Smooth muscle cell (in vitro differentiated cells): ENCODE data around the gene TSHZ1. TPM values are rescaled to one million over a fixed set of nuclear protein-coding genes. Genes with fewer than 3 reads are reported as not detected.

ENCODE experiments used
- DNase-seq: peaks from one replicate; lab custom pipeline; 2025; ENCODE audit not compliant: unreplicated experiment; lab: John Stamatoyannopoulos, UW
- H2AFZ ChIP-seq: fragments of 200-600 bp; sonication (generic); 2 replicates; pipeline ENCODE4 v1.6.0; 2016; ENCODE audit warnings: antibody characterized with exemption, low read depth, mild to moderate bottlenecking
- H3F3A ChIP-seq: fragments of 200-600 bp; sonication (generic); 2 replicates; pipeline ENCODE4 v1.6.0; 2017; ENCODE audit warnings: antibody characterized with exemption, low read depth
- H3K27ac ChIP-seq: fragments of 200-600 bp; sonication (generic); 2 replicates; pipeline ENCODE4 v1.5.1; 2016; ENCODE audit warnings: low read depth, mild to moderate bottlenecking
- H3K27me3 ChIP-seq: fragments of 200-600 bp; sonication (generic); 2 replicates; pipeline ENCODE4 v1.6.1; 2016; ENCODE audit warnings: low read depth, mild to moderate bottlenecking
- H3K36me3 ChIP-seq: fragments of 200-600 bp; sonication (generic); 2 replicates; pipeline ENCODE4 v1.5.1; 2016; ENCODE audit warnings: low read depth
- H3K4me1 ChIP-seq: fragments of 200-600 bp; sonication (generic); 2 replicates; pipeline ENCODE4 v1.5.1; 2016; ENCODE audit warnings: low read depth
- H3K4me2 ChIP-seq: fragments of 200-600 bp; sonication (generic); 2 replicates; pipeline ENCODE4 v1.6.0; 2016; ENCODE audit warnings: mild to moderate bottlenecking
- H3K4me3 ChIP-seq: fragments of 200-600 bp; sonication (generic); 2 replicates; pipeline ENCODE4 v1.5.1; 2016; ENCODE audit warnings: mild to moderate bottlenecking
- H3K79me2 ChIP-seq: fragments of 200-600 bp; sonication (generic); 2 replicates; pipeline ENCODE4 v1.6.0; 2016; ENCODE audit warnings: low read depth, mild to moderate bottlenecking
- H3K9ac ChIP-seq: fragments of 200-600 bp; sonication (generic); 2 replicates; pipeline ENCODE4 v1.6.0; 2016; ENCODE audit warnings: low read depth
- H3K9me3 ChIP-seq: fragments of 200-600 bp; sonication (generic); replicated peaks from 2 replicates; pipeline ENCODE4 v1.5.1; 2016; ENCODE audit warnings: low read depth
- H4K20me1 ChIP-seq: fragments of 200-600 bp; sonication (generic); 2 replicates; pipeline ENCODE4 v1.6.0; 2016; ENCODE audit warnings: low read depth
- CTCF ChIP-seq: fragments of 200-600 bp; sonication (generic); IDR thresholded peaks from 2 replicates; pipeline ENCODE4 v1.5.1; 2017; ENCODE audit warnings: borderline replicate concordance, mild to moderate bottlenecking, antibody characterized with exemption; ENCODE audit not compliant: insufficient read depth, poor library complexity, severe bottlenecking
- WGBS: methylation state at CpG from one replicate; pipeline ENCODE4 v1.1.7; 2016; ENCODE audit warnings: low lambda C conversion rate; 5-methylcytosine and 5-hydroxymethylcytosine counted together
- polyA plus RNA-seq: library from polyadenylated mRNA; unstranded; fragments of >200 nt; fragmentation: Nextera tagmentation; extraction: Ambion mirVana; gene quantifications from 2 replicates; pipeline ENCODE4 v1.2.1, GENCODE V29; 2016
- total RNA-seq: library from RNA; depleted of rRNA; stranded (reverse); fragments of >200 nt; gene quantifications from 2 replicates; pipeline ENCODE4 v1.2.3, GENCODE V29; 2014

Gene TSHZ1
- total and polyA plus RNA-seq, 2 experiments from 2014 or later = 21.3 to 26.1 TPM

DNA sequence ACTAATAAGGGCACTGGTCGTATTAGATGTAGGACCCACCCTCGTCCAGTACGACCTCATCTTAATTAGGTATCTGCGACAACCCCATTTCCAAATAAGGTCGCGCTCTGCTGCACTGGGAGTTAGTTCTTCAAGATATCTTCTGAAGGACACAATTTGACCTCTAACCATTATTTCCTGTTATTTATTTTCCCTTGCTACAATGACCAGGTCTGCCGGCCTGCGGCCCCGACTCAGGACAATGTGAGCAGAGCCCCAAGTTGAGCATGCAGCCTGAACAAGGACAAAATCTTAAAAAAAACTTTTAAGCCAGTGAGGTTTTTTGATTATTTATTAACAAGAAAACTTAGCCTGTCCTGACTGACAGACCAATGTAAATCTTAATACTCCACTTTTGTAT is 109.3 kb downstream of the TSHZ1 start:
- Histone ChIP-seq H3K27ac (no peak overlapping the region), H3K79me2 (no peaks in the 10 kb centered on the region), H3K4me2 (no peak overlapping the region), H3K4me1 (no peaks in the 10 kb centered on the region), H3K9ac (no peak overlapping the region), H3K9me3 (no peaks in the 10 kb centered on the region), H2AFZ (no peak overlapping the region), H3F3A (no peaks in the 10 kb centered on the region), H4K20me1 (no peaks in the 10 kb centered on the region), H3K36me3 (no peaks in the 10 kb centered on the region), H3K27me3 (no peaks in the 10 kb centered on the region), H3K4me3 (no peak overlapping the region)
- WGBS = 94% methylated on average over 9 of the region's 9 CpGs
- no peak for DNase-seq
- no peak for TF ChIP-seq CTCF

- Histone ChIP-seq H3K27me3 (no peaks in the 10 kb centered on the region), H3K9ac (no peak overlapping the region), H3K4me2 (no peak overlapping the region), H3K4me1 (no peaks in the 10 kb centered on the region), H3K4me3 (no peak overlapping the region), H3K27ac (no peak overlapping the region), H3K9me3 (no peaks in the 10 kb centered on the region), H2AFZ (no peak overlapping the region), H3F3A (no peaks in the 10 kb centered on the region), H4K20me1 (no peaks in the 10 kb centered on the region), H3K36me3 (no peaks in the 10 kb centered on the region), H3K79me2 (no peaks in the 10 kb centered on the region)
- no peak for DNase-seq
- WGBS = 96% methylated on average over 9 of the region's 9 CpGs
- no peak for TF ChIP-seq CTCF
These were observed 109.9 kb downstream of the TSHZ1 start for GRCh38 chr18:75320506-75320905.

- no peak for DNase-seq
- no peaks in the 10 kb centered on the region for H3K4me1 ChIP-seq
- no peaks in the 10 kb centered on the region for H4K20me1 ChIP-seq
- H3K27ac ChIP-seq = no peak overlapping the region
- no peaks in the 10 kb centered on the region for H3K27me3 ChIP-seq
- H3K36me3 ChIP-seq = no peaks in the 10 kb centered on the region
- H3F3A ChIP-seq = no peaks in the 10 kb centered on the region
- TF ChIP-seq CTCF = no peak
- H3K79me2 ChIP-seq = no peaks in the 10 kb centered on the region
- no peak overlapping the region for H2AFZ ChIP-seq
- H3K9ac ChIP-seq = no peak overlapping the region
- no peak overlapping the region for H3K4me3 ChIP-seq
- H3K9me3 ChIP-seq = peaks cover 3% of the 10 kb centered on the region
- no peak overlapping the region for H3K4me2 ChIP-seq
- 82% methylated on average over 6 of the region's 6 CpGs for WGBS
These were observed 110.8 kb downstream of the TSHZ1 start for GRCh38 chr18:75321431-75321830.

GRCh38 chr18:75322206-75322605 is 111.6 kb downstream of the TSHZ1 start:
- no peaks in the 10 kb centered on the region for H3K36me3 ChIP-seq
- no peaks in the 10 kb centered on the region for H3K27me3 ChIP-seq
- no peak for TF ChIP-seq CTCF
- H4K20me1 ChIP-seq = no peaks in the 10 kb centered on the region
- no peaks in the 10 kb centered on the region for H3K79me2 ChIP-seq
- no peak overlapping the region for H3K9ac ChIP-seq
- peaks cover 3% of the 10 kb centered on the region for H3K9me3 ChIP-seq
- H2AFZ ChIP-seq = no peak overlapping the region
- no peaks in the 10 kb centered on the region for H3F3A ChIP-seq
- H3K4me1 ChIP-seq = no peaks in the 10 kb centered on the region
- H3K4me3 ChIP-seq = no peak overlapping the region
- H3K4me2 ChIP-seq = no peak overlapping the region
- 97% methylated on average over 11 of the region's 11 CpGs for WGBS
- no peak overlapping the region for H3K27ac ChIP-seq
- no peak for DNase-seq
